ENCODE measurements around the gene USE1.

- TF ChIP-seq BHLHE40 (IDR thresholded peaks at IDR 0.05; ENCODE audit: low read depth, low read length) (no peak), FOS (IDR thresholded peaks at IDR 0.05; ENCODE audit: low read depth, low read length) (no peak), ELK1 (IDR thresholded peaks at IDR 0.05; ENCODE audit: borderline replicate concordance, low read depth, low read length) (no peak), POLR2A (IDR thresholded peaks at IDR 0.05; ENCODE audit: low read depth, low read length) (no peak), CTCF (conservative IDR thresholded peaks at IDR 0.05; ENCODE audit: low read depth, low read length) (no peak), CEBPB (IDR thresholded peaks at IDR 0.05; ENCODE audit: low read depth, low read length) (no peak), MAFK (IDR thresholded peaks at IDR 0.05; ENCODE audit: low read depth, low read length) (no peak), RCOR1 (IDR thresholded peaks at IDR 0.05; ENCODE audit: insufficient replicate concordance, low read length) (no peak), RFX5 (IDR thresholded peaks at IDR 0.05; ENCODE audit: low read depth, low read length) (no peak), SMC3 (IDR thresholded peaks at IDR 0.05; ENCODE audit: low read depth, low read length) (no peak), MXI1 (IDR thresholded peaks at IDR 0.05; ENCODE audit: borderline replicate concordance, low read depth, low read length) (no peak), RAD21 (IDR thresholded peaks at IDR 0.05; ENCODE audit: low read length) (no peak), USF2 (IDR thresholded peaks at IDR 0.05; ENCODE audit: low read depth, low read length) (no peak), MAZ (IDR thresholded peaks at IDR 0.05; ENCODE audit: borderline replicate concordance, low read depth, low read length) (no peak)
Measured at GRCh38 chr19:17170538-17171297, 44.4 kb upstream of the USE1 start.

All from IMR-90 (cell line).